ENCODE results near the gene CSNK1E.

DNA sequence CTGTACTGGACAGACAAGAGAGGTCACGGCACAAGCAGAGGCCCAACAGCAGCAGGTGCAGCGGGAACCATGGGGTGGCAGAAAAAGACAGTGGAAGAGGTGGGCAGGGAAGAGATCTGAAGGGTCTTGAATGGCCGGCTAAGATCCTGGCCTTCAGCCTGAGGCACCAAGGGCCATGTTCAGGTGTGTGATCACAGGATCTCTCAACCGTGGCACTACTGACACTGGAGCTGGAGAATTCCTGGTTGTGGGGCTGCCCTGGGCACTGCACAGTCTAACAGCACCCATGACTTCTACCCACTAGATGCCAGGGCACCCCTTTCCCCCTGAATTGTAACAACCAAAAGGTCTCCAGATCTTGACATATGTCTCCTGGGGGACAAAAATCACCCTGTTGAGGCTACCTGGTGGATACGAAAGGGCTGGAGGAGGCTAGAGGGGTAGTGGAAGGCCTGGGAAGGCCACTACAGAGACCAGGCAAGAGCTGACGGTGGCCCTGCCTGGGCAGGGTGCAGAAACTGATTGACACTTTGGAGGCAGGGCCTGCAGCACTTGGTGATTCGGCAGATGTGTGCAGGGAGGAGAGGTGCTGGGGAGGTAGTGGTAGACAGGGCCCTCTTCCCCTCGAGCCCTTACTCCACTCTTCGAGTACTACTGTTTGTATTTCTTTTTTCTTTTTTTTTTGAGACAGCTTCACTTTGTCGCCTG is 8.3 kb downstream of the CSNK1E start:
- TF ChIP-seq ZNF274 (IDR thresholded peaks at IDR 0.05; ENCODE audit: low read depth, low read length) (no peak), YY1 (IDR thresholded peaks at IDR 0.05; ENCODE audit: insufficient read depth, insufficient read length) (no peak), SUZ12 (IDR thresholded peaks at IDR 0.05; ENCODE audit: extremely low read depth, insufficient read depth, insufficient read length) (no peak)

All from NT2/D1 (cell line).